ENCODE measurements around the gene RENBP.
A peak's percentile ranks its signal among the peaks of the same experiment; 100 is the strongest.

RENBP gene

DNA sequence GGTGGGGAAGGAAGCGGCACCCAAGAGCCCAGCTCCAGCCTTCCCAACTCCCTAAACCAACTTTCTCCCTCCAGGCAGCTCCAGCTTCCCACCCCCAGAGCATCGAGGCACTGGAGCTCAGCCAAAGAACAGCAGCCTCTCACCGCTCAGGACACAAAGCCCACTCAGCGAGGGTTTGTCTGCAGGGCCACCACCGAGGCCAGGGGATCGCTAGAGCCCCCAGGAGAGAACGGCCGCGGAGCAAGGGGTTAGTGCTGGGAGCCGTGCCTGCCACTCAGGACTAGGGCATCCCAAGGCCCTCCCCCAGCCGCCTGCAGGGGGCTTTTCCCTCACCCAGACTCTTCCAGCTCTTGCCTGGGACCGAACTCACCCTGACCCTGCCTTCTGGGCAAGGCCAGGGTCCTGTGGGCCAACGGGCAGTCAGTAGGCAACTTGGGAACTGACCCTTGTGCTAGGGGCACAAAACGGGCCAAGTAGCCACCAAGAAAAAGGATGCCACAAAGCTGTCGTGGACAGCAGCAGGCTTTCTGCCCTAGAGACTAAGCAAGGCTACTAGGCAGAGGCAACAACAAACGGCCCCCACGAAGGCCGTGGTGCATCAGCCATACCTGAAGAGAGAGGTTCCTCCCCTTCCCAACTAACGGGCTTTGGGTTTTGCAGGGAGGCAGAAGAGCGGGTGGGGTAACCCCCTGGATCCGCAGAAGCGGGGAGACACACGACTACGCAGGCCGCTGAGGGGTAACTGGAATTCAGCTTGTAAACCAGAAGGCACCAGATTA lies 24.9 kb upstream of the RENBP start:
- peak overlapping the region; percentile 98 for H3K27ac ChIP-seq
- TF ChIP-seq, protein P1, sequence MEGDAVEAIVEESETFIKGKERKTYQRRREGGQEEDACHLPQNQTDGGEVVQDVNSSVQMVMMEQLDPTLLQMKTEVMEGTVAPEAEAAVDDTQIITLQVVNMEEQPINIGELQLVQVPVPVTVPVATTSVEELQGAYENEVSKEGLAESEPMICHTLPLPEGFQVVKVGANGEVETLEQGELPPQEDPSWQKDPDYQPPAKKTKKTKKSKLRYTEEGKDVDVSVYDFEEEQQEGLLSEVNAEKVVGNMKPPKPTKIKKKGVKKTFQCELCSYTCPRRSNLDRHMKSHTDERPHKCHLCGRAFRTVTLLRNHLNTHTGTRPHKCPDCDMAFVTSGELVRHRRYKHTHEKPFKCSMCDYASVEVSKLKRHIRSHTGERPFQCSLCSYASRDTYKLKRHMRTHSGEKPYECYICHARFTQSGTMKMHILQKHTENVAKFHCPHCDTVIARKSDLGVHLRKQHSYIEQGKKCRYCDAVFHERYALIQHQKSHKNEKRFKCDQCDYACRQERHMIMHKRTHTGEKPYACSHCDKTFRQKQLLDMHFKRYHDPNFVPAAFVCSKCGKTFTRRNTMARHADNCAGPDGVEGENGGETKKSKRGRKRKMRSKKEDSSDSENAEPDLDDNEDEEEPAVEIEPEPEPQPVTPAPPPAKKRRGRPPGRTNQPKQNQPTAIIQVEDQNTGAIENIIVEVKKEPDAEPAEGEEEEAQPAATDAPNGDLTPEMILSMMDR (conservative IDR thresholded peaks at IDR 0.05) = 0 out of 2 replicates have a peak, but pooled peaks have one; percentile 3

DNA sequence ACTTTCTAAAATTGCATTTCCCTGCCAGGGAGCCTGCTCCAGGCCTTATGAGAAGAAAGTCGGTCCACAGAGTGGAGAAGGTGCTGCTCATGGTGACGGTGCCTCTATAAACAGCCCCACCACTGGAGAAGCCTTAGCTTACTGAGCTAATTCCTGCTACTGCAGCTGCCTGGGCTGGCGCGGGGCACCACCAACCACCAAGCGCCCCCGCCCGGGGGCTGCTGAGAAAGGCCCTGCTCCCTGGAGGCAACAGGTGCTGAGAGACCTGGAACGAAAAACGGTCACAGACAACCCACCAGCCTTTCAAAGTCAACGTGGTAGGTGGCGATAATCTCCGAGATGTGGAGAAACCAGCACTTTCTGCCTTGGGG lies 24.3 kb upstream of the RENBP start:
- TF ChIP-seq, protein P1 (conservative IDR thresholded peaks at IDR 0.05) = 0 out of 2 replicates have a peak, but pooled peaks have one; percentile 13
- peak overlapping the region; percentile 98 for H3K27ac ChIP-seq

DNA sequence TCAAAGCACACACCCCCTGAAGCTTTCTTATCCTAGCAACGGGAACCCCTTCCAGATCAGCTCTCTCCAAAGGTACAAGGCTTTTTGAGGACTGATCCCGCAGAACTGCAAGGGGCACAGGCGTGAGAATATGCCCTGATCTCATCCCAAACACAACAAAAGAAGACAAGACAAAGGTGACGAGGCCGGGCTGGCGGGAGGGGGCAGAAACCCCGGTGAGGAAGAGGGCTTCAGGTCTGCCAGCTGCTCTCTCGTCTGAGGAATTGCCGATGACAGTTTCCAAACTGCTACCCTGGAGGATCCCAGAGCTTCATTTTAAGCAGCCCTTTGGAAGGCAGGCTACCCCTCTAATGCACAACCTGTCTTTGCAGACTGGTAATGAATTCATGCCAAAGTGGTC lies 23.8 kb upstream of the RENBP start:
- TF ChIP-seq, protein P1 (conservative IDR thresholded peaks at IDR 0.05) = no peak
- peak overlapping the region; percentile 98 for H3K27ac ChIP-seq

DNA sequence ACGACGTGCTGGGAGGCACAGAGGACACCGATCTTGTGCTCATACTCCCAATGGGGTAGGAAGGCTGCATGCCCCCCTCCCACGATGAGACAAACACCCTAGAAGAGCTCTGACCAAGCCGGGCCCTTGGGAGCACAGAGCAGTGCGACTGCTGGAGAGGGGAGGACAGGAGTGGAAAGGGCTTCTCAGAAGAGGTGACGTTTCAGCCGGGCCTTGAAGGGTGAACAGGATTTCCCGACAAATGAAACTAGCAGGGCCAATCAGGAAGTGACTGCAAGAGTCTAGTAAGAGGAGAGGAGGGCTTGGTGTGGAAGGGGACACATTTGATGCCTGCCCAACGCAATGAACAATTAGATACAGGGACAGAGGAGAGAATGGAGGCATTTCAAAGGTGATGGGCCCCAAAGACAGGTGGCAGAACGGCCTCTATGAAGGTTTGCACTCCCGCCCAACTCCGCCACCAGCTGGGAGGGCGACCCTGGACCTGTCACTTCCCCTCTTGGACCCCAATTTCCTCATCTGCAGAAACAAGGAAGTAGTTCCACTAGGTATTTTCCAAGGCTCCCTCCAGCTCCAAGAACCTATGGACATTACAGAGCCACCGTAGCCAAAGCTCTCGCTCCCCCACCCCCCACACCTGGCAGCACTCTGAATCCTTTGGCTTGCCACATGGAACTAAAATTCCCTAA lies 23.2 kb upstream of the RENBP start:
- H3K27ac ChIP-seq = peak overlapping the region; percentile 98
- TF ChIP-seq, protein P1 (conservative IDR thresholded peaks at IDR 0.05) = no peak

DNA sequence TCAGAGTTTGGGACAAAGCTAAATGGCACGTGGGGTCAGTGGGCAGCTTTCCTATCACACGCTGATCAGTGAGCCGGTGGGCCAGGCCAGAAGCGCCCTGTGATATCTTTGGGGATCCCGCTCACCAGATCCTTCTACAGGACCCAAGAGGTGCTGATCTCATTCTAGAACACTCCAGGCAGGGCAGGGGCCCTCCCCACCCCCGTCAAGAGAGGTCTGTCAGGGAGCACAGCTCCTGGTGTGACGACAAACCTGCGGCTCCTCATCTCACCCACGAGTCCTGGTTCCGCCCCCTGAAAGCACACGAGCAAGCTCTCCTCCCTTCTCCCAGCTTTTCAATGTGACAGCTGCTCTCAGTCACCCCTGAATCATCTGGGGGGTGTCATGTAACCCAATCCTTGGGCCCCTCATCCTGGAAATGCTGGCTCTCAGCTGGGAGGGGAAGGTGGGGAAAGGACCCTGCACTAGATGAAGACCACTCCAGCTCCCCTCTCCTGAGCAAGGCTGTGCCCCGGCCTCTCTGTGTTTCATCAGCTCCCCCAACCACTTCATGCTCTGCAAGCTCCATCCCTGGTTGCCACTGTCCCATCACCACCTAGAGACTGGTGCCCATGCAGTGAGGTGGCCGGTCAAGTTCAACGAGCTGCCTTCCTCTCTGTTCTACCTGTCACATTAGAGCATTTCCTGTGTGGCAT lies 22.5 kb upstream of the RENBP start:
- TF ChIP-seq, protein P1 (conservative IDR thresholded peaks at IDR 0.05) = no peak
- H3K27ac ChIP-seq = peak overlapping the region; percentile 98

DNA sequence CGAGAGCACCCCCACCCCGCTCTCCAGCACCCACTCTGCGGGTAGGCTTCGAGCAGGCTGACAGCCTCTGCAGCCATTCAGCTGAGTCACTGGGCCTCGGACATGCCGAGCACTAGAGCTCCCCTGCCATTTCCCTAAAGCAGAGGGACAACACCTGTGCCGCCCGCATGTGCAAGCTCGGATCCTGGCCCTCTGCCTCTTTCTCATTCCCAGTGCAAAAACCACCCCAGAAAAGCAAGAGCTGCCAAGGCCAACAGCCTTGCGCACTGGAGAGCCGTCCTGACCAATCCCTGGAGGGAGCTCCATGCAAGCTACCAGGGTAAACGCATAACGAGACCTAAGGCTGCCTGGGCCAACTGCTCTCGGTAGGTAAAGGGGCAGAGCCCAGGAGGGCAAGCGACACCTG lies 21.8 kb upstream of the RENBP start:
- TF ChIP-seq, protein P1 (conservative IDR thresholded peaks at IDR 0.05) = no peak
- H3K27ac ChIP-seq = peak overlapping the region; percentile 98; the same call in 1 of the 2 replicates

DNA sequence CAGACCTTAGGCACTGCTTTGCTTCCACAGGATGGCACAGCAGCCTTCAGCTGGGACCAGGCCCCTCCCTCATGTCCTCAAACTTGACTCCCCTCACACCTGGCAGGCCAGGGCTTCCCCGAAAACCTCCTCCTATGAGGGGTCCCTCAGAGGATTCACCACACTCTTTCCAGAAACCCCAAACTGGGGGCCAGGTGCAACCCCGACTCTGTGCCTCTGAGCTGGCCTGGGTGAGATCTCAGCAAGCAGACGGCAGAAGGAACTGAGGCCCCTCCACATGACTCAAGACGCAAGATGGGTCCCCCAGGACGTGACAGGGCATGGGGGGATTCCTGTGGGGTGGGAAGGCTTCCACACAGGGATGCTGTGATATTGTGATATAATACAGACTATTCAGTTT lies 21.0 kb upstream of the RENBP start:
- H3K27ac ChIP-seq = no peak overlapping the region

More for the DNA sequence above, 21.0 kb upstream of the RENBP start:
- TF ChIP-seq, protein P1 (conservative IDR thresholded peaks at IDR 0.05) = no peak

All from VCaP (cell line).